NCI-H345 treated with DMSO at 0.1 percent for 48 hours (cell line): ENCODE data around the gene LCE2D.

Experiments
- DNase-seq: peaks from one replicate; lab custom pipeline; 2025; ENCODE audit not compliant: unreplicated experiment; lab: John Stamatoyannopoulos, UW

The LCE2D gene

DNA sequence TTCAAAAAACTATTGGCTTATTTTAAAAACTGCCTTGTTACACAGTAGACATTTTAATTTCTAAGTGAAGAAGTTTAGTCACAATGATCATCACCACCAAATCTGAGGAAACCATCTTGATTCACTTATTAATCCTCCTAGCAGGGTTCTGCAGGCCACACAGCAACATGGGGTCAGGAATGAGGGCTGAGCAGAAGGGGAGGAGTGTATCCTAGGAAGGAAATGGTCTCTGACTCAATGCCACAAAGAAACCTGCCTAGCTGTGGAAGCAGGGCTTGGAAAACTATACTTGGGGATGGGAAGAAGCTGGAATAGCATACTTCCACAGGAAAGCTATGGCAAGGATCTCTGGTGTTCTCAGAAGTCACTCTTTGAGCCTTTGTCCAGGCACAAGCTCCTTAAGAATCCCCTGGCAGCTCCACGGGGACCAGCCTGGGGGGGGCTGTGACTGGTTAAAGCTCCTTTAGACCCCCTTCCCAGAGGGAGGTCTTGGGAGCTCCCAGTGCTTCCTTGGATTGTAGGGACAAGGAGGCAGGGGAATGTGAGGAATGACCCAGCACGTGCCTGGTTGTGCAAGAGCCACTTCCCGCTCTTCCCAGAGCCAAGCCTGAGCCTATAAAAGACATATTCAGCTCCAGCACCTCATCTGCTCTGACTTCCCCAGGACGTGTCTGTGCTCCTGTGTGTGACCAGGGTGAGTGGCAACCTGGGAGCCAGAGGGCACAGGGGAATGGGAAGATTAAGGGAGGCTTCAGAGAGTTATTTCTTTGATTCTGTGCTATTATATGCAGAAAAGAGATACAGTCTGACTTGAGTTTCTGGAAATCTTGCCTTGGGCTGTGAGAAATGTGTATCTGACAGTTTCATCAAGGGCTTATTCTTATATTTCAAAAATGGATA is 34.8 kb downstream of the LCE2D start, which contains the start of gene LCE2A:
Gene LCE2A (plus strand): TSS at position 645 of the 900 bp plus-strand sequence. CDS start 557 bp downstream, outside the sequence.
- DNase-seq, result no peak

GRCh38 chr1:152699746-152700145 is 36.6 kb downstream of the LCE2D start:
- DNase-seq, result no peak

DNA sequence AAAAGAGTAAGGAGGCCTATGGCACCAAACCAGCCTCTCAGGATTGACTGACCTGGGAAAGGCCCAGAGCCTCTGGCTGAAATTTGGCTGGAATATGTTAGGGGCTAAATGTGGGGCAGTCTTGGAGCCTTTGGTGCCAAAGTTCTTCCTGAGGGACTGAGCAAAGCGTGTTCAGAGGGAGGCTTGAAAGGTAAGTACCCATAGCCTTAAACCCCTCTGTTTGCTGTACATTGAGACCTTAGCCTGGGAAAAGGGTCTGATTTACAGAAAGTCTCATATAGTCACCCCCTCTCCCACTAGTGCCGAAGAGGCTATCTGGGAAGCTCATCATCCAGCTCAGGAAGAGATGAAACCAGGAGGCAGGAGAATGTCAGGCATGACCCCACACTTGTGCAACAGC is 44.7 kb downstream of the LCE2D start, which contains the start of gene LCE4A:
Gene LCE4A (plus strand): TSS at position 301 of the 400 bp plus-strand sequence. CDS start 916 bp downstream, outside the sequence.
- no peak for DNase-seq
